HG03521 (cell line): ENCODE measurements around the gene GNG7.
"Not testable (repeated sequence)": the region's sequence is repeated elsewhere in the genome, so short reads cannot be mapped to it uniquely, and the experiment has no call there.

Experiments
- ATAC-seq: cut with Tn5 transposase; IDR thresholded peaks from one replicate; pipeline ENCODE4 v1.9.1; 2021; ENCODE audit warnings: mild to moderate bottlenecking, moderate library complexity; ENCODE audit not compliant: unreplicated experiment

GNG7 gene

GRCh38 chr19:2477141-2477710 lies 225.3 kb downstream of the GNG7 start:
- no peak for ATAC-seq

GRCh38 chr19:2476451-2477140 lies 225.9 kb downstream of the GNG7 start:
- ATAC-seq: peak; percentile 8

GRCh38 chr19:2475702-2476450 lies 226.6 kb downstream of the GNG7 start, which contains the start of gene GADD45B:
TSS of gene GADD45B (plus strand) at chr19:2476127. CDS start at chr19:2476359, 232 bp downstream.
- ATAC-seq: peak; percentile 44

- peak; percentile 5 for ATAC-seq
Observed at GRCh38 chr19:2475018-2475701, 227.3 kb downstream of the GNG7 start.

GRCh38 chr19:2474232-2475017 lies 228.1 kb downstream of the GNG7 start:
- ATAC-seq: peak; percentile 20

- not testable (repeated sequence) for ATAC-seq
Observed at GRCh38 chr19:2469915-2470200, 232.6 kb downstream of the GNG7 start.

GRCh38 chr19:2469102-2469914 lies 233.2 kb downstream of the GNG7 start:
- ATAC-seq: no peak

- ATAC-seq: no peak
Observed at GRCh38 chr19:2468596-2468995, 233.9 kb downstream of the GNG7 start.

- ATAC-seq: no peak
Observed at GRCh38 chr19:2464389-2464788, 238.1 kb downstream of the GNG7 start.

- ATAC-seq: not testable (repeated sequence)
Observed at GRCh38 chr19:2463694-2464093, 238.8 kb downstream of the GNG7 start.

GRCh38 chr19:2462635-2463421 lies 239.7 kb downstream of the GNG7 start:
- no peak for ATAC-seq

GRCh38 chr19:2461751-2462634 lies 240.5 kb downstream of the GNG7 start:
- ATAC-seq: no peak
